Heart right ventricle (tissue), 16 donors: ENCODE measurements around the gene RBM33. TPM values are rescaled to one million over a fixed set of nuclear protein-coding genes. Genes with fewer than 3 reads are reported as not detected.

Source experiments
- ATAC-seq, 8 donors: fragments of 200-7000 bp; cut with Tn5 transposase; one replicate each; pipeline ENCODE4 v1.9.1; 2020; ENCODE audit warnings: mild to moderate bottlenecking in 8 of 8, moderate library complexity in 8 of 8, moderate number of reproducible peaks in 1 of 8
- DNase-seq, 2 donors: peaks; one replicate each; pipeline ENCODE4 v3.0.0-alpha.2; 2020
- H3K27ac ChIP-seq, 10 donors: fragments of 200-600 bp; sonication (generic) in 2 of 10; one replicate each; pipeline versions ENCODE4 v1.5.0 to v1.8.0; 2020 to 2022; ENCODE audit warnings: mild to moderate bottlenecking in 3 of 10
- H3K27me3 ChIP-seq, 7 donors: fragments of 200-600 bp; one replicate each; pipeline ENCODE4 v1.8.0; 2021 to 2022; ENCODE audit warnings: mild to moderate bottlenecking in 2 of 7
- H3K36me3 ChIP-seq, 9 donors: fragments of 200-600 bp; sonication (generic) in 1 of 9; one replicate each; pipeline versions ENCODE4 v1.5.0 to v1.8.0; 2020 to 2022; ENCODE audit warnings: mild to moderate bottlenecking in 2 of 9
- H3K4me1 ChIP-seq, 9 donors: fragments of 200-600 bp; sonication (generic) in 1 of 9; one replicate each; pipeline versions ENCODE4 v1.5.0 to v1.8.0; 2020 to 2022; ENCODE audit warnings: mild to moderate bottlenecking in 4 of 9
- H3K4me3 ChIP-seq, 10 donors: fragments of 200-600 bp; sonication (generic) in 2 of 10; one replicate each; pipeline versions ENCODE4 v1.5.0 to v1.8.0; 2020 to 2022; ENCODE audit warnings: mild to moderate bottlenecking in 7 of 10, moderate library complexity in 2 of 10
- H3K9me3 ChIP-seq, 11 donors: fragments of 200-600 bp in 10 of 11; sonication (generic) in 2 of 11; one replicate each; pipeline versions ENCODE4 v1.5.0 to v1.8.0; 2013 to 2022; ENCODE audit warnings: mild to moderate bottlenecking in 2 of 11, control low read depth in 1 of 11, moderate library complexity in 1 of 11
- WGBS, 2 donors: extraction: QIAGEN DNeasy Blood & Tissue Kit; methylation state at CpG; one replicate each; pipeline ENCODE4 v1.1.7; 2013; ENCODE audit warnings: inconsistent platforms in 1 of 2; 5-methylcytosine and 5-hydroxymethylcytosine counted together
- intact Hi-C, 10 donors: fragments of 100-400 bp; cut with DNase I; formaldehyde crosslinking; loops; one replicate each; pipeline versions ENCODE4 v1.11.1 to v1.14.2; 2022
- polyA plus RNA-seq, 2 donors: library from polyadenylated mRNA; stranded (reverse); fragments of 200-250 nt; gene quantifications; one replicate each; pipeline ENCODE4 v1.2.3, GENCODE V29; 2013
- total RNA-seq, 10 donors: library from RNA; stranded (reverse); fragmentation: NEBNext Ultra II Directional in 3 of 10; extraction: Animal tissue kit (Norgen Biotek cat#: 25700) in 3 of 10; gene quantifications; one replicate each; pipeline versions ENCODE4 v1.2.1 to v1.2.4, GENCODE V29; 2021 to 2023
- TF ChIP-seq, protein P1 (sequence below), 9 donors: fragments of 200-600 bp; sonication (generic) in 2 of 9; IDR thresholded peaks; one replicate each; pipeline versions ENCODE4 v1.5.0 to v1.8.0; 2021 to 2022; ENCODE audit warnings: antibody characterized with exemption in 9 of 9, mild to moderate bottlenecking in 5 of 9, moderate library complexity in 1 of 9
- donor health status: Arrhythmogenic right ventricular cardiomyopathy.
- donor health status: ischemic (EF 13 %, LVEDD 7.1; RV severe dilation, severe dysfunction).
- donor health status: healthy with polysubstance abuse.
- donor health status: DM: no; HTN: yes; CAD: no.
- donor health status: DM: no; HTN: no; CAD: no.
- donor health status: ischemic (EF 25% LVEDD 6.9; RV normal size, moderate dysfunction).
- donor health status: ischemic (EF 25% LVEDD 5.7; RV mildly dilated, moderate dysfunction).
- donor health status: healthy.
- donor health status: DM: yes; HTN: yes; CAD: no.
- donor health status: Ischemic cardiomyopathy.
- donor health status: ischemic (EF 35%, LVEDD 5.7; RV mildly dilated, moderate dysfunction).
- donor health status: nonischemic (EF 11% LVEDD 7.7; RV severe dilation, severe dysfunction).
- donor health status: DM: yes; HTN: yes; CAD: no.
- donor health status: PGD.
- donor health status: ischemic (EF 29% LVEDD 5.4; RV normal size, mild dysfunction).
- donor health status: nonischemic (EF 23%, LVEDD 6.1; RV moderate dilation, normal function).

Gene RBM33
- total and polyA plus RNA-seq, 12 donors = 9.5 to 44.6 (median 35.7) TPM

DNA sequence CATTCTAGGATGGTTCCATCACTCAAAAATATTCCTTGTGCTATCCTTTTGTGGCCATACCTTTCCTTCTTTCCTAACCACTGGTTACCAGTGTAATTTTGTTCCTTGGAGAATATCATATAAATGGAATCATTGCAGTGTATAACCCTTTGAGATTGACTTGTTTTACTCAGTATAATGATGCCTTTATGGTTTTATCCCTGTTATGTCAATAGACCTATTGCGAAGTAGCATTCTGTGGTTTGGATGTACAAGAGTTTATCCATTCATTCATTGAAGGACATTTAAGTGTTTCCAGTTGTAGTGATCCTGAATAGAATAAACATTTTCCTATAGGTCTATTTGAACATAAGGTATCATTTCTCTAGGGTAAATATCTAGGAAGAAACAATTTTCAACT, 54.2 kb downstream of the RBM33 start:
- intact Hi-C loops = no loop called here
- ATAC-seq = no peak
- 45 to 48% methylated on average over 1 of the region's 1 CpG for WGBS, 2 donors
- Histone ChIP-seq H3K27me3 (no peaks in the 10 kb centered on the region), H3K4me1 (peaks cover 0 to 18% (median 0%) of the 10 kb centered on the region in 9 donors), H3K9me3 (no peaks in the 10 kb centered on the region), H3K36me3 (peaks cover 0 to 39% (median 22%) of the 10 kb centered on the region in 9 donors), H3K4me3 (no peak overlapping the region), H3K27ac (no peak overlapping the region)
- TF ChIP-seq, protein P1, sequence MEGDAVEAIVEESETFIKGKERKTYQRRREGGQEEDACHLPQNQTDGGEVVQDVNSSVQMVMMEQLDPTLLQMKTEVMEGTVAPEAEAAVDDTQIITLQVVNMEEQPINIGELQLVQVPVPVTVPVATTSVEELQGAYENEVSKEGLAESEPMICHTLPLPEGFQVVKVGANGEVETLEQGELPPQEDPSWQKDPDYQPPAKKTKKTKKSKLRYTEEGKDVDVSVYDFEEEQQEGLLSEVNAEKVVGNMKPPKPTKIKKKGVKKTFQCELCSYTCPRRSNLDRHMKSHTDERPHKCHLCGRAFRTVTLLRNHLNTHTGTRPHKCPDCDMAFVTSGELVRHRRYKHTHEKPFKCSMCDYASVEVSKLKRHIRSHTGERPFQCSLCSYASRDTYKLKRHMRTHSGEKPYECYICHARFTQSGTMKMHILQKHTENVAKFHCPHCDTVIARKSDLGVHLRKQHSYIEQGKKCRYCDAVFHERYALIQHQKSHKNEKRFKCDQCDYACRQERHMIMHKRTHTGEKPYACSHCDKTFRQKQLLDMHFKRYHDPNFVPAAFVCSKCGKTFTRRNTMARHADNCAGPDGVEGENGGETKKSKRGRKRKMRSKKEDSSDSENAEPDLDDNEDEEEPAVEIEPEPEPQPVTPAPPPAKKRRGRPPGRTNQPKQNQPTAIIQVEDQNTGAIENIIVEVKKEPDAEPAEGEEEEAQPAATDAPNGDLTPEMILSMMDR (IDR thresholded peaks at IDR 0.05) = no peak
- no peak for DNase-seq

DNA sequence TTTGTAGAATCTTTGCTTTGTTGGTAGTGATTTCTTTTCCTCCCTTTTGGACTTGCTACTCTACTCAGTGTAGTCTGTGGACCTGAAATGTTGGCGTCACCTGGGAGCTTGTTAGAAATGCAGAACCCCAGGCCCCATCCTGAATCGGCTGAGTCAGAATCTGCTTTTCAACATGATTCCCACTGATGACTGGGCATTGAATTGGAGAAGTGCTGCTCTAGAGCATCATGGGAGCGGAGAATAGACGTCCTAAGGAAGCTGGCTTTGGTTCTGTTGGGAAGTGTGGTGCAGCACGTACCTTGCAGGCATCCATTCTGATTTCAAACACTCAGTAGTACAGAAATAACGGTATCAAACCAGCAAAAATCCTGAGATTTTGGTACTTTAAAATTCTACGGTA, 54.7 kb downstream of the RBM33 start:
- TF ChIP-seq, protein P1 (IDR thresholded peaks at IDR 0.05) = no peak
- intact Hi-C loops = no loop called here
- ATAC-seq (no peak), DNase-seq (no peak)
- Histone ChIP-seq H3K4me3 (no peak overlapping the region), H3K36me3 (peaks cover 0 to 44% (median 22%) of the 10 kb centered on the region in 9 donors), H3K27me3 (no peaks in the 10 kb centered on the region), H3K27ac (no peak overlapping the region), H3K4me1 (peaks cover 0 to 14% (median 0%) of the 10 kb centered on the region in 9 donors), H3K9me3 (no peaks in the 10 kb centered on the region)
- 83 to 93% methylated on average over 7 of the region's 7 CpGs for WGBS, 2 donors

DNA sequence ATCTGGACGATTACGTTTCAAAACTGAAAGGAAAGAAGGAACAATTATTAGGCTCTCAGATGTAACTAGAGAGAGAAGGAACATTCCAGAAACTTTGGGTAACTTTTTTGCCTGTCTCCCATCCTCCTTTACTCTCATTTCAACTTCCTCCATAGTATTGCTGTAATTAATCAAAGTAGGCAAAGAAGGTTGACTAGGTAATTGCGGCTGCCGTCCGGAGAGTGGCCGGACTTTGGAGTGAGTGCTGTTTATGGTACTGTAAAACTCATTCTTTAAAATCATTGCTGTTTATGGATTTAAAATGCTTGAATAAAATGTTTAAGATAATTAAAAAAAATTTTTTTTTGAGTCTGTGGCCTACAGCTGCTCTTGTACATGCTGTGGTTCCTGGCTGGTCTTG, 56.4 kb downstream of the RBM33 start:
- Histone ChIP-seq H3K4me1 (peaks cover 0 to 12% (median 0%) of the 10 kb centered on the region in 9 donors), H3K4me3 (no peak overlapping the region), H3K9me3 (no peaks in the 10 kb centered on the region), H3K36me3 (peaks cover 0 to 60% (median 22%) of the 10 kb centered on the region in 9 donors), H3K27me3 (no peaks in the 10 kb centered on the region), H3K27ac (no peak overlapping the region)
- intact Hi-C loops = no loop called here
- no peak for DNase-seq
- 95 to 97% methylated on average over 6 of the region's 6 CpGs for WGBS, 2 donors
- ATAC-seq = no peak
- TF ChIP-seq, protein P1 (IDR thresholded peaks at IDR 0.05) = no peak

DNA sequence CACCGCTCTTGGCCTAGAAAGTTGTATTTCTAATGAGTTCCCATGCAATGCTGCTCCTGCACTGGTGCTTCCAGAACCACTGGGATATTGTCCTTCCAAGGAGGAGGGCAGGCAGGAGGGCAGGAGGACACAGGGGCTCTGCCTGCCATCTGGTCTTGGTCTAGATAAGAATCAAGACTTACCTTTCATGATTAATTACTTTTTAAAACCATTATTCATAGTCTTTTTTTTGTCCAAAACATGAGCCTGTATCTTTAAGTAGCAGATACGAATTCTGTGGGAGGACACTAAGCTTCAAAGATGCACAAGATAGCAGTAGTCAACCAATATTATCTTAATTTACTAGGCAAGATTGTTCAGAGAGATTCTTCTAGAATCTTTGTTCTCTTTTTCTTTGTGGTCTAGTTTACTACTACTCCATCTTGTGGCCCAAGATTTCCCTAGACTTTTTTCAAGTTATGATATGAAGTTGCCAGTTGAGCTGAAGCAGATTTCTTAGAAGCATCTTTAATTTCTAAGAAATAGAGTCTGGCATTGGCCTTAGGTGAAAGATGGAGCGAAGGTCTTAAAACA, 57.6 kb downstream of the RBM33 start:
- TF ChIP-seq, protein P1 (IDR thresholded peaks at IDR 0.05) = no peak
- H3K4me3 ChIP-seq = no peak overlapping the region
- ATAC-seq (no peak), DNase-seq (no peak)
- intact Hi-C loops = no loop called here
- H3K4me1 ChIP-seq = peaks cover 0 to 10% (median 0%) of the 10 kb centered on the region in 9 donors
- no peak overlapping the region for H3K27ac ChIP-seq
- H3K36me3 ChIP-seq = peaks cover 0 to 72% (median 26%) of the 10 kb centered on the region in 9 donors
- 94 to 96% methylated on average over 3 of the region's 3 CpGs for WGBS, 2 donors
- no peaks in the 10 kb centered on the region for H3K9me3 ChIP-seq
- H3K27me3 ChIP-seq = no peaks in the 10 kb centered on the region
